ENCODE measurements around the gene SLC25A23.

SLC25A23 gene

GRCh38 chr19:6416658-6417405 is 42.8 kb downstream of the SLC25A23 start:
- no peak for TF ChIP-seq CTCF (conservative IDR thresholded peaks at IDR 0.05)
- H3K27ac ChIP-seq: no peak overlapping the region

- H3K27ac ChIP-seq: no peak overlapping the region
- no peak for TF ChIP-seq CTCF (conservative IDR thresholded peaks at IDR 0.05)
Measured at GRCh38 chr19:6415591-6416190, 43.9 kb downstream of the SLC25A23 start.

- no peak overlapping the region for H3K27ac ChIP-seq
- no peak for TF ChIP-seq CTCF (conservative IDR thresholded peaks at IDR 0.05)
Measured at GRCh38 chr19:6414793-6415590, 44.6 kb downstream of the SLC25A23 start.

GRCh38 chr19:6413721-6414643 is 45.6 kb downstream of the SLC25A23 start:
- no peak for TF ChIP-seq CTCF (conservative IDR thresholded peaks at IDR 0.05)
- no peak overlapping the region for H3K27ac ChIP-seq

GRCh38 chr19:6413291-6413690 is 46.3 kb downstream of the SLC25A23 start:
- no peak for TF ChIP-seq CTCF (conservative IDR thresholded peaks at IDR 0.05)
- no peak overlapping the region for H3K27ac ChIP-seq

- TF ChIP-seq CTCF (conservative IDR thresholded peaks at IDR 0.05): peak; percentile 49
- no peak overlapping the region for H3K27ac ChIP-seq
Measured at GRCh38 chr19:6412447-6413091, 47.0 kb downstream of the SLC25A23 start.
